Measurements from ENCODE around the gene ALS2CL. TPM values are rescaled to one million over a fixed set of nuclear protein-coding genes. Genes with fewer than 3 reads are reported as not detected.

The ALS2CL gene
- total and polyA plus RNA-seq, 2 experiments from 2014 or later, result 14.4 to 15.2 TPM

- no peaks in the 10 kb centered on the region for H3K9me2 ChIP-seq (replicated peaks; ENCODE audit: insufficient read depth)
- H3K79me2 ChIP-seq, result no peaks in the 10 kb centered on the region
- no peak overlapping the region for H3K4me2 ChIP-seq
- H3K4me1 ChIP-seq (ENCODE audit: insufficient read depth), result peaks cover 33% of the 10 kb centered on the region
- H3K27me3 ChIP-seq, result peaks cover 13% of the 10 kb centered on the region
- no peak for DNase-seq (ENCODE audit: low spot score)
- H3K9me3 ChIP-seq (ENCODE audit: low read depth), result no peaks in the 10 kb centered on the region
- 82% methylated on average over 4 of the region's 4 CpGs for WGBS (ENCODE audit: low lambda C conversion rate, missing lambda C conversion rate)
- no peak overlapping the region for H3K4me3 ChIP-seq
- H4K20me1 ChIP-seq (ENCODE audit: insufficient read depth, poor library complexity, severe bottlenecking), result no peaks in the 10 kb centered on the region
- no peaks in the 10 kb centered on the region for H3K36me3 ChIP-seq (replicated peaks; ENCODE audit: insufficient read depth, low read depth)
- H3K27ac ChIP-seq, result no peak overlapping the region
- no peak overlapping the region for H2AFZ ChIP-seq
- TF ChIP-seq EZH2phosphoT487 (IDR thresholded peaks at IDR 0.05; ENCODE audit: low read depth, severe bottlenecking, unreplicated experiment) (no peak), EZH2 (IDR thresholded peaks at IDR 0.05; ENCODE audit: borderline replicate concordance) (no peak)
- TF ChIP-seq, protein P1, sequence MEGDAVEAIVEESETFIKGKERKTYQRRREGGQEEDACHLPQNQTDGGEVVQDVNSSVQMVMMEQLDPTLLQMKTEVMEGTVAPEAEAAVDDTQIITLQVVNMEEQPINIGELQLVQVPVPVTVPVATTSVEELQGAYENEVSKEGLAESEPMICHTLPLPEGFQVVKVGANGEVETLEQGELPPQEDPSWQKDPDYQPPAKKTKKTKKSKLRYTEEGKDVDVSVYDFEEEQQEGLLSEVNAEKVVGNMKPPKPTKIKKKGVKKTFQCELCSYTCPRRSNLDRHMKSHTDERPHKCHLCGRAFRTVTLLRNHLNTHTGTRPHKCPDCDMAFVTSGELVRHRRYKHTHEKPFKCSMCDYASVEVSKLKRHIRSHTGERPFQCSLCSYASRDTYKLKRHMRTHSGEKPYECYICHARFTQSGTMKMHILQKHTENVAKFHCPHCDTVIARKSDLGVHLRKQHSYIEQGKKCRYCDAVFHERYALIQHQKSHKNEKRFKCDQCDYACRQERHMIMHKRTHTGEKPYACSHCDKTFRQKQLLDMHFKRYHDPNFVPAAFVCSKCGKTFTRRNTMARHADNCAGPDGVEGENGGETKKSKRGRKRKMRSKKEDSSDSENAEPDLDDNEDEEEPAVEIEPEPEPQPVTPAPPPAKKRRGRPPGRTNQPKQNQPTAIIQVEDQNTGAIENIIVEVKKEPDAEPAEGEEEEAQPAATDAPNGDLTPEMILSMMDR (IDR thresholded peaks at IDR 0.05; ENCODE audit: poor library complexity), result no peak
Observed at GRCh38 chr3:46702246-46703012, 8.9 kb upstream of the ALS2CL start.

DNA sequence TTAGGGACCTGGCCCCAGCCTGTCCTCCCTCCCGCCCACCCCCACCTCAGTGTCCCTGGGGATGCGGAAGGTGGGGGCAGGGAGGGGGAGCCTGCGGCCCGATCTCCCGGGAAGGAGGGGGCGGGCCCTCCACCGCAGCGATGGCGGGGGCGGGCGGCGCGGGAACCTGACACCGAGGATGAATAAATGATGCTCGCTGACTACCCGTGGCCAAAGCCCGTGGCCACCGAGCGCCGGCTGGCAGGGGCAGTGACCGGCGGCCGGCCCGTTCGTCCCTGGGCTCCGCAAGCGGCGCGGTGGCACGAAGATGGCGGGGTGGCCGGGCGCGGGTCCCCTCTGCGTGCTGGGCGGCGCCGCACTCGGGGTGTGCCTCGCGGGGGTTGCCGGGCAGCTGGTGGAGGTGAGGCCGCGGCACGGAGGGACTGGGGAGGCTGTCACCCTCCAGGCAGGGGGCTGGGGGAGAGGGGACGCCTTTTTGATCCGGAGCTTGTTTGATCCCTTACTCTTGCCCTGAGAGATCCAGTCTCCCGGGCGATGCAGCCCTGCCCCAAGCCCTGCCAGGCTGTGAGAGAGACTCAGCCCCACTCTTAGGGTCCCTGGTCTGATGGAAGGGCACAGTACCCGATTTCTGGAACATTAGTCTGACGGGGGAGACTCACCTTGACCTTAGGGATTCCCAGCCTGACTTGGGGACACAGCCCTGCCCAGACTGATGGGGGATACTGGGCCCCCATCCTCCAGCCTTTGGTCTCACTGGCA is 7.9 kb upstream of the ALS2CL start, which contains the start of gene TMIE:
Gene TMIE, plus strand, starts transcription at position 212 of the 759 bp plus-strand sequence. Its CDS starts 96 bp downstream, at position 308.
- WGBS (ENCODE audit: low lambda C conversion rate, missing lambda C conversion rate), result 9% methylated on average over 18 of the region's 51 CpGs
- Histone ChIP-seq H3K79me2 (no peaks in the 10 kb centered on the region), H3K4me1 (ENCODE audit: insufficient read depth) (peaks cover 26% of the 10 kb centered on the region), H2AFZ (peak within 1 kb of the TSS; percentile 63), H3K36me3 (replicated peaks; ENCODE audit: insufficient read depth, low read depth) (no peaks in the 10 kb centered on the region), H3K4me2 (peak within 1 kb of the TSS; percentile 88), H4K20me1 (ENCODE audit: insufficient read depth, poor library complexity, severe bottlenecking) (no peaks in the 10 kb centered on the region), H3K9me3 (ENCODE audit: low read depth) (no peaks in the 10 kb centered on the region), H3K4me3 (peak within 1 kb of the TSS; percentile 20), H3K27ac (no peak within 1 kb of the TSS), H3K9me2 (replicated peaks; ENCODE audit: insufficient read depth) (no peaks in the 10 kb centered on the region), H3K27me3 (peaks cover 13% of the 10 kb centered on the region)
- DNase-seq (ENCODE audit: low spot score), result no peak
- no peak for TF ChIP-seq EZH2phosphoT487 (IDR thresholded peaks at IDR 0.05; ENCODE audit: low read depth, severe bottlenecking, unreplicated experiment)
- TF ChIP-seq EZH2 (IDR thresholded peaks at IDR 0.05; ENCODE audit: borderline replicate concordance), result peak; percentile 42
- TF ChIP-seq, protein P1 (IDR thresholded peaks at IDR 0.05; ENCODE audit: poor library complexity), result no peak

GRCh38 chr3:46700772-46701171 is 7.3 kb upstream of the ALS2CL start:
- Histone ChIP-seq H3K4me1 (ENCODE audit: insufficient read depth) (peaks cover 20% of the 10 kb centered on the region), H3K27ac (no peak overlapping the region), H4K20me1 (ENCODE audit: insufficient read depth, poor library complexity, severe bottlenecking) (no peaks in the 10 kb centered on the region), H2AFZ (no peak overlapping the region), H3K4me2 (peak overlapping the region; percentile 88), H3K9me3 (ENCODE audit: low read depth) (no peaks in the 10 kb centered on the region), H3K9me2 (replicated peaks; ENCODE audit: insufficient read depth) (no peaks in the 10 kb centered on the region), H3K36me3 (replicated peaks; ENCODE audit: insufficient read depth, low read depth) (no peaks in the 10 kb centered on the region), H3K79me2 (no peaks in the 10 kb centered on the region), H3K27me3 (peaks cover 13% of the 10 kb centered on the region), H3K4me3 (no peak overlapping the region)
- TF ChIP-seq, protein P1 (IDR thresholded peaks at IDR 0.05; ENCODE audit: poor library complexity), result no peak
- TF ChIP-seq EZH2 (IDR thresholded peaks at IDR 0.05; ENCODE audit: borderline replicate concordance) (no peak), EZH2phosphoT487 (IDR thresholded peaks at IDR 0.05; ENCODE audit: low read depth, severe bottlenecking, unreplicated experiment) (no peak)
- WGBS (ENCODE audit: low lambda C conversion rate, missing lambda C conversion rate), result 40% methylated on average over 4 of the region's 4 CpGs
- peak; percentile 48 for DNase-seq (ENCODE audit: low spot score)

Measured in hepatocyte (in vitro differentiated cells).